ENCODE data around the gene ATP2B3. TPM values are rescaled to one million over a fixed set of nuclear protein-coding genes. Genes with fewer than 3 reads are reported as not detected.

Gene ATP2B3
- total RNA-seq, 1 donor from 2014 or later, result 0.60 TPM

DNA sequence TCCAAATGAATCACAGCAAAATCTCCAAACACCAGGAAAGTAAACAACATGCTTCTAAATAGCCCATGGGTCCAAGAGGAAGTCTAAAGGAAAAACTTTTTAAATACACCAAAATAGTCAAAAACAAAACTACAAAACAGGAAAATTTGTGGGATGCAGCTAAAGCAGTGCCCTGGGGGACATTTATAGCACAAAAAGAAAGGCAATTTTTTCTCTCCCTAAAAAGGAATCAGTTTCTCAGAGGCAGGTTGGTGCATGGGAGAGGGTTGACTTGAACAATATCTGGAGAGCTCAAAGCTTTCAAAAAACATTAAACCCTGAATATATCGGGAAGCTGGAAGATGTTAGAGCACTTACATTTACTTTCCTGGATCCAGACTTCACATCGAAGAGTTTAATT is 113.9 kb downstream of the ATP2B3 start:
- DNase-seq (ENCODE audit: low spot score, unreplicated experiment), result no peak
- Mint-ChIP-seq H3K4me1 (ENCODE audit: low read depth) (peaks cover 5% of the 10 kb centered on the region), H3K27me3 (peaks cover 4% of the 10 kb centered on the region), H3K4me3 (ENCODE audit: low read depth) (no peak overlapping the region), H3K27ac (no peak overlapping the region), H3K9me3 (ENCODE audit: low read depth) (peaks cover 14% of the 10 kb centered on the region), H3K36me3 (ENCODE audit: insufficient read depth) (peaks cover 3% of the 10 kb centered on the region)
- TF ChIP-seq, protein P1, sequence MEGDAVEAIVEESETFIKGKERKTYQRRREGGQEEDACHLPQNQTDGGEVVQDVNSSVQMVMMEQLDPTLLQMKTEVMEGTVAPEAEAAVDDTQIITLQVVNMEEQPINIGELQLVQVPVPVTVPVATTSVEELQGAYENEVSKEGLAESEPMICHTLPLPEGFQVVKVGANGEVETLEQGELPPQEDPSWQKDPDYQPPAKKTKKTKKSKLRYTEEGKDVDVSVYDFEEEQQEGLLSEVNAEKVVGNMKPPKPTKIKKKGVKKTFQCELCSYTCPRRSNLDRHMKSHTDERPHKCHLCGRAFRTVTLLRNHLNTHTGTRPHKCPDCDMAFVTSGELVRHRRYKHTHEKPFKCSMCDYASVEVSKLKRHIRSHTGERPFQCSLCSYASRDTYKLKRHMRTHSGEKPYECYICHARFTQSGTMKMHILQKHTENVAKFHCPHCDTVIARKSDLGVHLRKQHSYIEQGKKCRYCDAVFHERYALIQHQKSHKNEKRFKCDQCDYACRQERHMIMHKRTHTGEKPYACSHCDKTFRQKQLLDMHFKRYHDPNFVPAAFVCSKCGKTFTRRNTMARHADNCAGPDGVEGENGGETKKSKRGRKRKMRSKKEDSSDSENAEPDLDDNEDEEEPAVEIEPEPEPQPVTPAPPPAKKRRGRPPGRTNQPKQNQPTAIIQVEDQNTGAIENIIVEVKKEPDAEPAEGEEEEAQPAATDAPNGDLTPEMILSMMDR (IDR thresholded peaks at IDR 0.05; ENCODE audit: unreplicated experiment), result no peak

DNA sequence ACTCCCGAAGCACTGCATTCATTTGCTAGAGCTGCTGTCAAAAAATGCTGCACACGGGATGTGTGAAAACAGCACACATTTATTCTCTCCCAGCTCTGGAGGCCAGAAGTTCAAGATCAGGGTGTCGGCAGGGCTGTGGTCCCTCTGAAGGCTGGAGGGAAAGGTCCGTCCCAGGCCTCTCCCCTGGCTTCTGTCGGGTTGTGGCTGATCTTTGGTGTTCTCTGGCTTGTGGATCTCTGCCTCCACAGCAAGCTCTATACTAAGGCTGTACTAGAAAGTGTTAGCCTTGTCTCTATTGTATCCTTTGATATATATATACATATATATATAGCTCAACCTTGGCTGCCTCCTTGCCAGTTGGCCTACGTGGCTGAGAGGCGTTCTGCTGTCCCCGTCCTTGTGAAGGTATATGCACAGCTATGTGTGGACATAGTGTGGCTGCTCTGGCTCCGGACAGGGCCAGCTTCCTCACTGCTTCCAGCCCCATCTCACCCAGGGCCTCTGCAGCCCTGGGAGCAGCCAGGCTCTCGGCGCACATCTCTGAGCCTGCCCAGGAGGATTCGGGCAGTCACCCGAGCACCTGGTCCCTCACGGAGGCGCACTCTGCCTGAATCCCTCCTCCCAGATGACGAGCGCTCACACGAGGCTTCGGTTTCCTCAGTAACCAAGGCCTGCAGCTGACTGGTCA is 114.6 kb downstream of the ATP2B3 start:
- H3K36me3 Mint-ChIP-seq (ENCODE audit: insufficient read depth), result peaks cover 3% of the 10 kb centered on the region
- H3K9me3 Mint-ChIP-seq (ENCODE audit: low read depth), result peaks cover 14% of the 10 kb centered on the region
- DNase-seq (ENCODE audit: low spot score, unreplicated experiment), result no peak
- H3K27ac Mint-ChIP-seq, result no peak overlapping the region
- H3K27me3 Mint-ChIP-seq, result peaks cover 4% of the 10 kb centered on the region
- H3K4me1 Mint-ChIP-seq (ENCODE audit: low read depth), result peaks cover 5% of the 10 kb centered on the region
- TF ChIP-seq, protein P1 (IDR thresholded peaks at IDR 0.05; ENCODE audit: unreplicated experiment), result no peak
- H3K4me3 Mint-ChIP-seq (ENCODE audit: low read depth), result no peak overlapping the region

Other genes starting within 250 kb of the ATP2B3 start
- not detected in 2 replicates for gene PNMA6F, start 195.9 kb upstream of the ATP2B3 start, total RNA-seq
- gene ZNF275, start 183.5 kb upstream of the ATP2B3 start, total RNA-seq, result 11.9 and 12.2 TPM in 2 replicates
- gene PNMA6E, start 116.3 kb upstream of the ATP2B3 start, total RNA-seq, result not detected in 2 replicates
- 0.38 TPM in 2 replicates for gene ZFP92, start 106.2 kb upstream of the ATP2B3 start, total RNA-seq
- 0.24 and 0.41 TPM in 2 replicates for gene TREX2, start 71.6 kb upstream of the ATP2B3 start, total RNA-seq
- 22.3 and 22.9 TPM in 2 replicates for gene HAUS7, start 47.1 kb upstream of the ATP2B3 start, total RNA-seq
- 0.98 and 1.1 TPM in 2 replicates for gene BGN, start 22.7 kb upstream of the ATP2B3 start, total RNA-seq
- gene CCNQ, start 81.5 kb downstream of the ATP2B3 start, total RNA-seq, result 19.1 and 19.2 TPM in 2 replicates
- gene DUSP9, start 129.6 kb downstream of the ATP2B3 start, total RNA-seq, result 35.7 and 36.5 TPM in 2 replicates
- 5.4 and 6.1 TPM in 2 replicates for gene PNCK, start 156.2 kb downstream of the ATP2B3 start, total RNA-seq
- 52.2 and 55.7 TPM in 2 replicates for gene SLC6A8, start 170.3 kb downstream of the ATP2B3 start, total RNA-seq
- gene BCAP31, start 206.7 kb downstream of the ATP2B3 start, total RNA-seq, result 142 and 149 TPM in 2 replicates
- gene ABCD1, start 207.2 kb downstream of the ATP2B3 start, total RNA-seq, result 15.2 and 15.3 TPM in 2 replicates
- 0.98 and 1.1 TPM in 2 replicates for gene PLXNB3, start 246.6 kb downstream of the ATP2B3 start, total RNA-seq